Activated CD4-positive, alpha-beta T cell treated with anti-CD3 and anti-CD28 coated beads, Interleukin-2, Interleukin-6, amounts not matched to agents 100 ng/mL and 50 ng/mL, durations not matched to agents 16 hours and 8 hours (primary cell): ENCODE data around the gene FAM227B.
"Not testable (repeated sequence)": the region's sequence is repeated elsewhere in the genome, so short reads cannot be mapped to it uniquely, and the experiment has no call there.

Experiments
- DNase-seq: peaks from one replicate; pipeline ENCODE4 v3.0.0-alpha.2; 2020

FAM227B gene

GRCh38 chr15:49620658-49621368, at the start of gene FAM227B, which contains the start of gene DTWD1:
Gene FAM227B, minus strand, starts transcription at chr15:49620818. Its CDS starts 5,647 bp downstream, at chr15:49615171.
Gene DTWD1, plus strand, starts transcription at chr15:49621048. Its CDS starts 4,120 bp downstream, at chr15:49625168.
- peak; percentile 96 for DNase-seq

GRCh38 chr15:49669288-49669687, 48.7 kb upstream of the FAM227B start:
- DNase-seq, result no peak

- not testable (repeated sequence) for DNase-seq
Measured at GRCh38 chr15:49666486-49666885, 45.9 kb upstream of the FAM227B start.

GRCh38 chr15:49664716-49665115, 44.1 kb upstream of the FAM227B start:
- DNase-seq, result no peak

GRCh38 chr15:49656734-49657133, 36.1 kb upstream of the FAM227B start:
- DNase-seq, result no peak

- DNase-seq, result no peak
Measured at GRCh38 chr15:49652922-49653321, 32.3 kb upstream of the FAM227B start.

GRCh38 chr15:49650676-49651075, 30.1 kb upstream of the FAM227B start:
- no peak for DNase-seq

- no peak for DNase-seq
Measured at GRCh38 chr15:49649987-49650386, 29.4 kb upstream of the FAM227B start.

- DNase-seq, result no peak
Measured at GRCh38 chr15:49646891-49647290, 26.3 kb upstream of the FAM227B start.

GRCh38 chr15:49645941-49646340, 25.3 kb upstream of the FAM227B start:
- no peak for DNase-seq

- no peak for DNase-seq
Measured at GRCh38 chr15:49645277-49645676, 24.7 kb upstream of the FAM227B start.

- DNase-seq, result no peak
Measured at GRCh38 chr15:49644364-49644794, 23.8 kb upstream of the FAM227B start.

- DNase-seq, result no peak
Measured at GRCh38 chr15:49637857-49638256, 17.2 kb upstream of the FAM227B start.

- no peak for DNase-seq
Measured at GRCh38 chr15:49628379-49628778, 7.8 kb upstream of the FAM227B start.

- DNase-seq, result no peak
Measured at GRCh38 chr15:49627407-49627877, 6.8 kb upstream of the FAM227B start.

- no peak for DNase-seq
Measured at GRCh38 chr15:49625460-49626036, 4.9 kb upstream of the FAM227B start.

- no peak for DNase-seq
Measured at GRCh38 chr15:49624056-49624455, 3.4 kb upstream of the FAM227B start.

GRCh38 chr15:49622561-49622960, 1.9 kb upstream of the FAM227B start:
- DNase-seq, result no peak

- no peak for DNase-seq
Measured at GRCh38 chr15:49621887-49622286, 1.3 kb upstream of the FAM227B start.

- no peak for DNase-seq
Measured at GRCh38 chr15:49621401-49621811, 788 bp upstream of the FAM227B start.

- peak; percentile 16 for DNase-seq
Measured at GRCh38 chr15:49620199-49620598, 419 bp downstream of the FAM227B start.

- DNase-seq, result no peak
Measured at GRCh38 chr15:49619226-49619625, 1.4 kb downstream of the FAM227B start.

- not testable (repeated sequence) for DNase-seq
Measured at GRCh38 chr15:49612240-49612639, 8.4 kb downstream of the FAM227B start.

- no peak for DNase-seq
Measured at GRCh38 chr15:49610157-49610918, 10.3 kb downstream of the FAM227B start.
